ENCODE results near the gene TNXB. TPM values are rescaled to one million over a fixed set of nuclear protein-coding genes. Genes with fewer than 3 reads are reported as not detected.
"Not testable (repeated sequence)": the region's sequence is repeated elsewhere in the genome, so short reads cannot be mapped to it uniquely, and the experiment has no call there.

Gene TNXB
- total RNA-seq, 1 donor from 2014 or later, result 13.7 TPM

GRCh38 chr6:32112431-32112980 lies 3.4 kb upstream of the TNXB start:
- no peak for DNase-seq (ENCODE audit: low spot score)
- ATAC-seq, result no peak

DNA sequence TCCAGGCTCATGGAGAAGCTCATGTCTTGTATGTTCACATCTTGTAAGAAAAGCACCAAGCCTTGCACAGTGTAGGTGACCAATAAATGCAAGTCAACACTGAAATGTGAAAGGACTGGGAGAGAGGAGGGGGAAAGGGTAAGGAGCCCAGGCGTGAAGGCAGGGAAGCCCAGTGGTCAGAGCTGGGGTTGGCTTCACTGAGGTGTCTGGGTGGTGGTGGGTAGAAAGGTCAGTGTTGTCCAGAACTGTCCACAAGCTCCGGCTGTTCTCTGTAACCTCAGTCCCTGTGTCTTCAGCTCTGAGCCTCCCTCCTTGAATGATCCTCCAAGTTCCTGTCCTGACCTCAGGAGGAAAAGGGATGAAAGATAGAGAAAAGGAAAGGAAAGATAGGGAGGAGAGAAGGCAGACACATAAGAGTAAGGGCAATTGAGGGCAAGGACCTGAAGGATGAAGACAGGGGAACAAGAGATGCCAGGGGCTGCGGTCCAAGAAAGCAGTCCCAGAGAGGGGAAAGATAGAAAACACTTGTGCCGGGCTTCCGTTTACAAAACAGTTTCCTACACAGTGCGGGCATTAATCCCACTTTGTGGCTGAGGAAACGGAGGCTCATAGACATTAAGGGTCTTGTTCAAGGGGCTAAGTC lies 2.4 kb upstream of the TNXB start:
- ATAC-seq (no peak), DNase-seq (ENCODE audit: low spot score) (no peak)

- DNase-seq (ENCODE audit: low spot score), result no peak
- peak; percentile 72 for ATAC-seq
Observed at GRCh38 chr6:32110632-32111031, 1.5 kb upstream of the TNXB start.

DNA sequence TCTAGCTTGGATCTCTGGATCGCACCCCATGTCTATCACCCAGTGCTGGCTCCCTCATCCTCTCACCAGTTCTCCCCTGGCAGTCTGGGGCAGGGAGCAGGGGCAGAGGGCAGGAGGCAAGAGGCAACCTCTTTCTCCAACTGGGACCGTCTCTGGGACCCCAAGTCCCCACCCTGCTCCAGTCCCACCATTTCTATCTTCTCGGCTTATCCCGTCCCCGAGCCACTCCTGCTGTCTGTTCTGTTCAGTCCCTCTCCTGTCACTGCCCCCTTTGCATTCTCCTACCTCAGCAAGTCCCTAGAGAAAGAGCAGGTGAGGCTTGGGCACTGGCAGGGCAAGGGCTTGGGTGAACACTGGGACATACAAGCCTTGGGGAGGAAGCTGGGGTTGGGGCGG lies 625 bp upstream of the TNXB start:
- DNase-seq (ENCODE audit: low spot score), result no peak
- no peak for ATAC-seq

DNA sequence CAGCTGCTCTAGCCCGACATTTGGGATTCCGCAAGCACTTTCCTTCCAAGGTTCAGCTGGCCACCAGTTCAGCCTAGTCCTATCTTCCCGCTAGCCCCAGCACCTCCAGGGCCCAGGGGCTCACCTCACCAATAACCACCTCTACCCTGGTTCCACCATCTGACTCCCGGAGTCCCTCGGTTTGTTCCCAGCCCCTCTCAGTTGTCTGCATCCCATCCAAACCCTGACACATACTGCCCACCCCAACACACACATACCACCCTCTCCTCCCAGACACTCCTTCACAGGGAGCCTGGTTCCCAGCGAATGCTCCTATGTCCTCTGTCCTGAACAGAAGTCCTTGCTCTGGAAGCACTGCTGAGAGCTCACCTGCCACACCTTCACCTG lies 418 bp downstream of the TNXB start:
- ATAC-seq (no peak), DNase-seq (ENCODE audit: low spot score) (no peak)

- no peak for DNase-seq (ENCODE audit: low spot score)
- peak; percentile 12 for ATAC-seq
Observed at GRCh38 chr6:32108094-32108627, 977 bp downstream of the TNXB start.

DNA sequence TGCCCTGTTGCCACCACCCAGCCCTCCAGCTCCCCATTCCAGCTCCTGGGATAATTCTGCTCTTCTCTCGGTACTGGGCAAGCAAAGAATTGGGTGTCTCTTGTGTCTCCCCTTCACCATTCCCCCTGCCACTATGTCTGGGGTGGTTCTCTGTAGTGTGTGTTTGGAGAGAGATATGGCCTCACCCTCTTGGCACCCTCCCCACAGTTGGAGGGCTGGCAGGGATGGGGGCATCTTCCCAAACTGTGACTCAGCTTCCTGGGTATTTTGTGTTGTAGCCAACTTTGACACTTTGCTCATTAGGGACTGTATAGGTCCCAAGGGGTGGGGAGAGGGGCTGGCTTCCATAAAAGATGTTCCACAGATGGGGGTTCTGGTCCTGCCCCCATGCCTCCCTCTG lies 1.7 kb downstream of the TNXB start:
- ATAC-seq (no peak), DNase-seq (ENCODE audit: low spot score) (no peak)

- ATAC-seq (no peak), DNase-seq (ENCODE audit: low spot score) (no peak)
Observed at GRCh38 chr6:32105433-32105832, 3.7 kb downstream of the TNXB start.

- no peak for ATAC-seq
- no peak for DNase-seq (ENCODE audit: low spot score)
Observed at GRCh38 chr6:32102255-32102654, 6.9 kb downstream of the TNXB start.

- DNase-seq (ENCODE audit: low spot score); ATAC-seq: not testable (repeated sequence)
Observed at GRCh38 chr6:32100251-32100650, 8.9 kb downstream of the TNXB start.

DNA sequence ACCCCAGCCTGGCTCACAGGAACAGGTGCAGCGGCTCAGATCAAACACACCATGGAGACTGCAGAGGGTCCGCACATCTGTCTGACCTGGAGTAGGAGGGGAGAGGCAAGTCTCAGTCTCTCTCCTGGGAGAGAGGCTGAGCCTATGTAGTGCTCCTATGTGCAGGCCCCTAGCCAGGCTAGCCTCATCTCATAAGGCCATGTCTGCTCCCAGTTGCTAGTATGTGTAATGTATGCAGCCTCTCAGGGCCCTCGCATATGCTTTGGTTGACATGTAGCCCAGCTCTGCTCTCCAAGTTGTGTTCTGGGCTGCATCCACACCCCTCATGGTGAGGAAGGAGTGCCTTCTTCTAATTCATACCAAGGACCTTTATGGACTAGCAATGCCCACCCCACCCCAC lies 11.8 kb downstream of the TNXB start:
- no peak for ATAC-seq
- no peak for DNase-seq (ENCODE audit: low spot score)

DNA sequence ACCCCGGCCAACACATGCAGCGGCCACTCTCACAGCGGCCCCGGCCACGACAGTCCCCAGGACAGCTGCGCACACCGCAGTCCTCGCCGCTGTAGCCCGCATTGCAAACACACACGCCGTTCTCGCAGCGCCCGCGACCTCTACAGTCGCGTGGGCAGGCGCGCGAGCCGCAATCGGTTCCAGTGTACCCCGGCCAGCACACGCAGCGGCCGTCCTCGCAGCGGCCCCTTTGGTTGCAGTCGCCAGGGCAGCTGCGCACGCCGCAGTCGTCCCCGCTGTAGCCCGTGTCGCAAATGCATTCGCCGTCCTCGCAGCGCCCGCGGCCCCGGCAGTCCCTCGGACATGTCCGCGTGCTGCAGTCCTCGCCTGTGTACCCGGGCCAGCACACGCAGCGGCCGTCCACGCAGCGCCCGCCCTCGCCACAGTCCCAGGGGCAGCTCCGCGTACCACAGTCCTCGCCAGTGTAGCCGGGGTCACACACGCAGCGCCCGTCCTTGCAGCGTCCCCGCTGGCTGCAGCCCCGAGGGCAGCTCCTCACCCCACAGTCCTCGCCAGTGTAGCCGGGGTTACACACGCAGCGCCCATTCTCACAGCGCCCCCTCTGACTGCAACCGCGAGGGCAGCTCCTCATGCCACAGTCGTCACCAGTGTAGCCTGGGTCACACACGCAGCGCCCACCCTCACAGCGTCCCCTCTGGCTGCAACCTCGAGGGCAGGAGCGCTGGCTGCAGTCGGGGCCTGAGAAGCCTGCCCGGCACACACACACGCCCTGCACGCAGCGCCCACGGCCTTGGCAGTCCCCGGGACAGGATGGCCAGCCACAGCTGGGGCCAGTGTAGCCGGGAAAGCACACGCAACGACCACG lies 12.5 kb downstream of the TNXB start:
- peak; percentile 49 for ATAC-seq
- DNase-seq (ENCODE audit: low spot score), result no peak

GRCh38 chr6:32096087-32096393 lies 13.1 kb downstream of the TNXB start:
- DNase-seq (ENCODE audit: low spot score) (no peak), ATAC-seq (peak; percentile 14)

DNA sequence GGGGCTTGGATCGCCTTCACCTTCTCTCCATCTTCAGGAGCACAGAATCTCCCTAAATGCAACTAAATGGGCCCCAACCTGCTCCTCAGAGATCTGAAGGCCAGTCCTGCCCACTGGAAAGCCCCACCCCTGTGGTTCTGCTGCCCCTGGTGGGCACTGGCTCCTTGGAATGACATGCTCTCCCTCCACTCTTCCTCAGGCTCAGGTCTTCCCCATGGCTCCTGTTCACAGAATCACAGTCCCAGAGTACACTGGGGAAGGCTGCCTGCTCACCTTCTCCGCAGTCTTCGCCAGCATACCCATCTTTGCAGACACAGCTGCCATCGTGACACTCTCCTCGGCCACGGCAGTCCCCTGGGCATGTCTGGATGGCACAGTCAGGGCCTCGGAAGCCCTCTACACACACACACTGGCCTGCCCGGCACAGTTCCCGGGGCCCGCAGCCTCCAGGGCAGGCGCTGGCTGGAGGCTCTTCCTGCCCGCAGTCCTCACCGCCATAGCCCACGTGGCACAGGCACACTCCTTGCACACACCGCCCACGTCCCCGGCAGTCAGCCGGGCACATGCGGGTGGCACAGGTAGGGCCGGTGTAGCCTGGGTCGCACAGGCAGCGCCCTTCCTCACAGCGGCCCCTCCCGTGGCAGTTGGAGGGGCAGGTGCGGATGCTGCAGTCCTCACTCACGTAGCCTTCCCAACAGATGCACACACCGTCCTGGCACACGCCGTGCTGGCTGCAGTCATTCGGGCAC lies 13.6 kb downstream of the TNXB start:
- DNase-seq (ENCODE audit: low spot score) (no peak), ATAC-seq (no peak)

GRCh38 chr6:32092760-32093497 lies 16.2 kb downstream of the TNXB start:
- ATAC-seq, result no peak
- DNase-seq (ENCODE audit: low spot score), result no peak

DNA sequence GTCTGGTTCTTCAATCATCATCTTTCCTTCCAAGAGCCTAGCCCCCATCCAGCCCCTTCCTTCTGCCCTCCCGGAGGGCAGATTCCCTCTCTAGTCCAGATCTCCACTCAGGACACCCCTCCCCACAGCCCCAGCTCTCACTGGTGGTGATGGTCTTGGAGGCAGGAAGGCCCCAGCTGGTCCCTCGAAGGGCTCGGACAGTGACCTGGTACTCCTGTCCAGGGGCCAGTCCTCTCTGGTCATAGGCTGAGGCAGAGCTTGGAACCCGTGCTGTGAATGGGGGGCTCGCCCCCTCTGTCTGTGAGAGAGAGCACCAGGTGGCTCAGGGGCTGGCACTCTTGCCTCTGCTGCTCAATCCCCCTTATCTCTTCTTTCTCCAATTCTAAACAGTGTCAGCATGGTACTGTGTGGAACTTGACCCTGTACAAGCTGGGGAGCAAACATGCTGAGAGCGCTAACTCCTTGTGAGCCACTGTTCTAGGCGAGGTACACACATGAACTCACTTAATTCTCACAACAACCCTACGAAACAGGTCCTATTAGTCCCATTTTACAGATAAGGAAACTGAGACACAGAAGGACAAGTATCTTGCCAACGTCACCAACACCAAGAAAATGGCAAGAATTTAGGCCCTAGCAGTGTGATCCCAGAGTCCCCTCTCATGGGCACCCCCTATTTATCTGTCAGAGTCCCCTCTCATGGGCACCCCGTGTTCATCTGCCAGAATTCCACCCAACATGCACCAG lies 19.9 kb downstream of the TNXB start:
- ATAC-seq, result no peak
- DNase-seq (ENCODE audit: low spot score), result no peak

DNA sequence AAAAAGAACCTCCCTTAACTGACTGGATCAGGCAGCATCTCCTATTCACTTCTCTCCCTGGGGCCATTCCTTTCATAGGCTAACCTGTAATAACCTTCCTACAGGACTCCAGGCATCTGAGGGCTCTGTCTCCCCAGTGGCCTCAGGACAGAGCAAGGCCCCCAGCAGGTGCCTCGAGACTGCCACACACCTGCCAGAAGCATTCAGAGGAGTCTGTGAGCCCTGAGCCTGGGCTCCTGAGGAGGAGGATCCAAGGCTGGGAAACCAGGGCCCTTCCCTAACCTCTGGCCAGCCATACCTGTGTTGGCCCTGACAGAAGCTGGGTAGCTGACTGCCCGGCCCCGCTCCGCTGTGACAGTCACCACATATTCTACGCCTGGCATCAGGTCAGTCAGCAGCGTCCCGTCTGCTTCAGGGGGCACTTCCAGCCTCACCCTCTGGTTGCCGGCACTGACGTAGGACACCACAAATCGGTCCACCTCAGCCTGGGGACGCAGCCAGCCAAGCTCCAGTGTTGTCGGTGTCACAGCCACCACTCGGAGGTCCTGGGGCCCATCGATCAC lies 20.6 kb downstream of the TNXB start:
- ATAC-seq (no peak), DNase-seq (ENCODE audit: low spot score) (no peak)

GRCh38 chr6:32087574-32088486 lies 21.3 kb downstream of the TNXB start:
- ATAC-seq (peak; percentile 92), DNase-seq (ENCODE audit: low spot score) (peak; percentile 74)
